Mammary epithelial cell (primary cell): ENCODE measurements around the gene TMEM247.

Experiments
- CTCF ChIP-seq, 2 donors: IDR thresholded peaks in 1 of 2; conservative IDR thresholded peaks in 1 of 2; 2 replicates each; pipeline ENCODE4 v1.5.1; 2011 to 2012; ENCODE audit warnings: inconsistent platforms in 2 of 2, low read length in 2 of 2, mild to moderate bottlenecking in 2 of 2, control low read depth in 1 of 2, low read depth in 1 of 2; ENCODE audit not compliant: insufficient read depth in 1 of 2; ENCODE audit errors: extremely low read depth in 1 of 2
- EZH2 ChIP-seq: IDR thresholded peaks from 2 replicates; pipeline ENCODE4 v1.6.1; 2012; ENCODE audit warnings: low read length, inconsistent platforms, borderline replicate concordance

GRCh38 chr2:46438794-46439193 lies 40.6 kb upstream of the TMEM247 start:
- no peak for TF ChIP-seq CTCF (conservative IDR thresholded peaks at IDR 0.05 in 1 of 2, IDR thresholded peaks at IDR 0.05 in 1 of 2; ENCODE audit: extremely low read depth in 1 of 2, insufficient read depth in 1 of 2, low read depth in 1 of 2, low read length in 2 of 2)
- TF ChIP-seq EZH2 = no peak
